ENCODE results near the gene TANK. TPM values are rescaled to one million over a fixed set of nuclear protein-coding genes. Genes with fewer than 3 reads are reported as not detected.
"Not testable (repeated sequence)": the region's sequence is repeated elsewhere in the genome, so short reads cannot be mapped to it uniquely, and the experiment has no call there.

The TANK gene
- total RNA-seq, 2 donors from 2014 or later: 50.4 to 51.0 TPM

DNA sequence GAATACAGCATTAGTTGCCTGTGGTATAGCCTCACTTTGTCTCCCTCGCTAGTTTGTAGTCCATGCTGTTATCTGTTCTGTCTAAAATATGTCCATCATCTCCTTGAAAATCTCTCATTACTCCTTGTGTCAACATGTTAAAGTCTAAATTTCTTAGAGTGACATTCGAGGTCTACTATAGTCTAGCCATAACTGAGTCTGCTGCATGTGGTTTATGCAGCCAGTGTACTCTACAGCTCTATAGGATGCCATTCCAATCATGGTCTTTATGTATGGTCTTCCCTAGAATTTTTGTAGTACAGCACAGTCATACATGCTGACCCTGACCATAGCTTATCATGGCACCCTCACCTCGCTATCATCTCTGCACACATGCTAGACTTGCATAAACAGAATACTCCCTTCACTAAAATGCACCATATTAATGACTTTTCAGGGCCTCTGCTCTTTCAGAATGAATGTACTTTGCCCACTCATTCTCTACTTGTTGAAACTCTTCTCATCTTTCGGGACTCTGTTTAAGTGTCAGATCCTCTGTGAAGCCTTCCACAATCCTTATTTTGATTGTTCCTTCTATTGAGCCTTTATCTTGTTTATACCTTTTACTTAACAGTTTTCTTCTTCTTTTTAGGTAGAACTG, 12.8 kb downstream of the TANK start:
- intact Hi-C loops (cut with DNase I): no loop called here
- Histone ChIP-seq H3K9me3 (no peaks in the 10 kb centered on the region), H3K4me3 (no peak overlapping the region), H3K27ac (no peak overlapping the region), H3K27me3 (replicated peaks; ENCODE audit: insufficient read depth) (no peaks in the 10 kb centered on the region), H3K36me3 (no peaks in the 10 kb centered on the region), H3K4me1 (replicated peaks) (no peaks in the 10 kb centered on the region)
- no peak for TF ChIP-seq POLR2A (IDR thresholded peaks at IDR 0.05)
- TF ChIP-seq POLR2AphosphoS5 (IDR thresholded peaks at IDR 0.05): no peak
- TF ChIP-seq, protein P1, sequence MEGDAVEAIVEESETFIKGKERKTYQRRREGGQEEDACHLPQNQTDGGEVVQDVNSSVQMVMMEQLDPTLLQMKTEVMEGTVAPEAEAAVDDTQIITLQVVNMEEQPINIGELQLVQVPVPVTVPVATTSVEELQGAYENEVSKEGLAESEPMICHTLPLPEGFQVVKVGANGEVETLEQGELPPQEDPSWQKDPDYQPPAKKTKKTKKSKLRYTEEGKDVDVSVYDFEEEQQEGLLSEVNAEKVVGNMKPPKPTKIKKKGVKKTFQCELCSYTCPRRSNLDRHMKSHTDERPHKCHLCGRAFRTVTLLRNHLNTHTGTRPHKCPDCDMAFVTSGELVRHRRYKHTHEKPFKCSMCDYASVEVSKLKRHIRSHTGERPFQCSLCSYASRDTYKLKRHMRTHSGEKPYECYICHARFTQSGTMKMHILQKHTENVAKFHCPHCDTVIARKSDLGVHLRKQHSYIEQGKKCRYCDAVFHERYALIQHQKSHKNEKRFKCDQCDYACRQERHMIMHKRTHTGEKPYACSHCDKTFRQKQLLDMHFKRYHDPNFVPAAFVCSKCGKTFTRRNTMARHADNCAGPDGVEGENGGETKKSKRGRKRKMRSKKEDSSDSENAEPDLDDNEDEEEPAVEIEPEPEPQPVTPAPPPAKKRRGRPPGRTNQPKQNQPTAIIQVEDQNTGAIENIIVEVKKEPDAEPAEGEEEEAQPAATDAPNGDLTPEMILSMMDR (IDR thresholded peaks at IDR 0.05): no peak
- WGBS: 92% methylated on average over 4 of the region's 4 CpGs
- DNase-seq (ENCODE audit: low spot score): no peak

DNA sequence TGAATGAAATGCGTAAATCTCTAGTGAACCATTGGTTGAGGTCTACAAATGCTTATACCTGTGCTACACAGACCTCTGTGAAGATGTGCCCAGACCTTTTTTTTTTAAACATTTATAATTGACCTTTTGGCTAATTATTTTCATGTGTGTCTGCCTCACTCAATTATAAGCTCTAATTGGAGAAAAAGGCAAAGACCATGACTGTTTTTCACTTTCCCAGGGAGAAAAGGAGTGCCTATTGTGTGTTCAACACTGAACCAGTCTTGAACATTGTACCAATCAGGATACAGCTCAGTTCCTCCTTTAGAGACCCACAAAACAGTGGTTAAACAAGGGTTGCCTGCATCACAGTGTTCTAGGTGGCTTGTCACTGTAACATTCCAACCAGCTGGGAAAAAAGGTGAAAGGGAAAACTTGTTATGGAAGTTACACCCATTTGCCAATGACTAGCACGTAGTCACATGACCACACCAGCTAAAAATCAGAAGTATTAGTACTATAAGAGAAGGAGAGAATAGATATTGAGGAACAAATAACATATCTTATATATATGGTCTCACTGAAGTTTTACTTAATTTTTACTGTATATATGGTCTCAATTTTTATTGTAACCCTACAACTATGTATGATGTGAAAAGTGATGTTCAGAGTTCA, 13.4 kb downstream of the TANK start:
- TF ChIP-seq, protein P1 (IDR thresholded peaks at IDR 0.05): no peak
- TF ChIP-seq POLR2AphosphoS5 (IDR thresholded peaks at IDR 0.05): no peak
- no peak for TF ChIP-seq POLR2A (IDR thresholded peaks at IDR 0.05)
- Histone ChIP-seq H3K27ac (no peak overlapping the region), H3K4me1 (replicated peaks) (no peaks in the 10 kb centered on the region), H3K9me3 (no peaks in the 10 kb centered on the region), H3K4me3 (no peak overlapping the region), H3K27me3 (replicated peaks; ENCODE audit: insufficient read depth) (no peaks in the 10 kb centered on the region), H3K36me3 (no peaks in the 10 kb centered on the region)
- intact Hi-C loops (cut with DNase I): no loop called here
- DNase-seq (ENCODE audit: low spot score): no peak
- WGBS: 97% methylated on average over 2 of the region's 2 CpGs

DNA sequence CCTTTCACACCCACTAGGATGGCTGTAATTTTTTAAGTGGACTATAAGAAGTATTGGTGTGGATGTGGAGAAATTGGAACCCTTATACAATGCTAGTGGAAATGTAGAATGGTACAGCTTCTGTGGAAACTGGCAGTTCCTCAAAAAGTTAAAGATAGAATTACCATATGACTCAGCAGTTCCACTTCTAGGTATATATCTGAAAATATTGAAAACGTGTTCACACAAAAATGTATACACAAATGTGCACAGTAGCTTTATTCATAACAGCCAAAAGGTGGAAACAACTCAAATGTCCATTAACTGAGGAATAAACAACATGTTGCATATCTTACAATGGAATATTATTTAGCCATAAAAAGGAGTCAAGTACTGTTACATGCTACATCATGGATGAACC, 17.7 kb downstream of the TANK start:
- 91% methylated on average over 1 of the region's 1 CpG for WGBS
- intact Hi-C loops (cut with DNase I): no loop called here
- H3K4me1 ChIP-seq (replicated peaks): no peaks in the 10 kb centered on the region
- no peaks in the 10 kb centered on the region for H3K9me3 ChIP-seq
- no peak overlapping the region for H3K4me3 ChIP-seq
- no peak overlapping the region for H3K27ac ChIP-seq
- TF ChIP-seq POLR2A (IDR thresholded peaks at IDR 0.05) (no peak), POLR2AphosphoS5 (IDR thresholded peaks at IDR 0.05) (no peak)
- TF ChIP-seq, protein P1 (IDR thresholded peaks at IDR 0.05): no peak
- peaks cover 0 to 4% of the 10 kb centered on the region in 2 donors for H3K36me3 ChIP-seq
- no peaks in the 10 kb centered on the region for H3K27me3 ChIP-seq (replicated peaks; ENCODE audit: insufficient read depth)
- no peak for DNase-seq (ENCODE audit: low spot score)

DNA sequence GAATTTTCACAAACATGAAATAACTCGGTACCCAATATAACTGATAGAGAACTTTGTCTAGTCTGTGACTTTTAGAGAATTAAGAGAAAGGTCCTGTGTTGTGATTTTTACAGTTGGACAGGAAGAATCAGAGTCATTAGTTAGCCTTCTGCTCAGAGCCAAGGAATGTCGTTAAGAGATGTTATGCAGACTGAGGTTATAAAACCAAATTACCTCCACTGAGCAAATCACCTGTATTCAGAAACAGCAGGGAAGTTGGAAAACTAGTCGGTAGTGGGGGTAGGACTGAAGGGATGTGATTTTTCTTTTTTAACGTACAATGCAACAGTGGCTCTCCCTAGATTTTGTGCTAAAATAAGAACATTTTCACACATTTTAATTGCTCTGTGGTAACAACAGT, 18.5 kb downstream of the TANK start:
- no peak for DNase-seq (ENCODE audit: low spot score)
- Histone ChIP-seq H3K27ac (no peak overlapping the region), H3K4me3 (no peak overlapping the region), H3K9me3 (no peaks in the 10 kb centered on the region), H3K27me3 (replicated peaks; ENCODE audit: insufficient read depth) (no peaks in the 10 kb centered on the region), H3K4me1 (replicated peaks) (no peaks in the 10 kb centered on the region), H3K36me3 (peaks cover 0 to 4% of the 10 kb centered on the region in 2 donors)
- TF ChIP-seq POLR2A (IDR thresholded peaks at IDR 0.05) (no peak), POLR2AphosphoS5 (IDR thresholded peaks at IDR 0.05) (no peak)
- TF ChIP-seq, protein P1 (IDR thresholded peaks at IDR 0.05): no peak
- WGBS: 65% methylated on average over 4 of the region's 4 CpGs
- intact Hi-C loops (cut with DNase I): no loop called here

DNA sequence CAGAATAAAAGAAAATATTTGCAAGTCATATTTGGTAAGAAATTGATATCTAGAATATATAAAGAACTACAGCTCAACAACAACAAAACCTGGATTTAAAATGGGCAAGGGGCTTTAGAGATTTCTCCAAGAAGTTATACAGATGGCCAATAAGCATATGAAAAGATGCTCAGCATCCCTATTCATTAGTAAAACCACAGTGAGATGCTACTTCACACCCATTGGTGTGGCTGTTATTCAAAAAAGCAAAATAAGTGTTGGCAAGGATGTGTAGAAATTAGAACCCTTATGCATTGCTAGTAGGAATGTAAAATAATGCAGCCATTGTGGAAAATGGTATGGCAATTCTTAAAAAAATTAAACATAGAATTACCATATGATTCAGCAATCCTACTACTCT, 29.8 kb downstream of the TANK start:
- TF ChIP-seq, protein P1 (IDR thresholded peaks at IDR 0.05): no peak
- Histone ChIP-seq H3K9me3 (no peaks in the 10 kb centered on the region), H3K4me3 (no peak overlapping the region), H3K4me1 (replicated peaks) (no peaks in the 10 kb centered on the region), H3K36me3 (no peaks in the 10 kb centered on the region), H3K27ac (no peak overlapping the region), H3K27me3 (replicated peaks; ENCODE audit: insufficient read depth) (no peaks in the 10 kb centered on the region)
- intact Hi-C loops (cut with DNase I): no loop called here
- no peak for DNase-seq (ENCODE audit: low spot score)

DNA sequence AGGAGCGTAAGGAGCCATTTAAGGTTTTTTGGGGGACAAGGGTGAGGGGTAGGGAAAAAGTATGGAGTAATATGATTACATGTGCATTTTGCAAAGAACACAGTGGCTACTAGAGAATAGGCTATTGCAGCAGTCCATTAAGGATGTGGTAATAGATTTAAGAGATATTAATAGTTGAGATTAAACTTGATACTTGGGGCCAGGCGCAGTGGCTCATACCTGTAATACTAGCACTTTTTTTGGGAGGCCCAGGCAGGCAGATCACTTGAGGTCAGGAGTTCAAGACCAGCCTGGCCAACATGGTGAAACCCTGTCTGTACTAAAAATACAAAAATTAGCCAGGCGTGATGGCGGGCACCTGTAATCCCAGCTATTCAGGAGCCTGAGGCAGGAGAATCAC, 35.4 kb downstream of the TANK start:
- H3K27ac ChIP-seq; H3K4me3 ChIP-seq; H3K9me3 ChIP-seq; DNase-seq (ENCODE audit: low spot score); H3K36me3 ChIP-seq; H3K27me3 ChIP-seq (replicated peaks; ENCODE audit: insufficient read depth); intact Hi-C loops (cut with DNase I); H3K4me1 ChIP-seq (replicated peaks): not testable (repeated sequence)
- WGBS: 93% methylated on average over 4 of the region's 4 CpGs
